Nephron (organoid): ENCODE data around the gene MAGEA4.

Experiments used
- H3K27ac Mint-ChIP-seq, 3 experiments: 2 replicates each; pipeline ENCODE4 v1.8.0; 2020; ENCODE audit warnings: mixed read lengths in 3 of 3, mild to moderate bottlenecking in 2 of 3, moderate library complexity in 1 of 3
- H3K27me3 Mint-ChIP-seq: 2 replicates; pipeline ENCODE4 v1.8.0; 2021; ENCODE audit warnings: low read depth, mild to moderate bottlenecking, moderate library complexity, mixed read lengths
- H3K36me3 Mint-ChIP-seq: 2 replicates; pipeline ENCODE4 v1.8.0; 2020; ENCODE audit warnings: low read depth, mixed read lengths
- H3K4me1 Mint-ChIP-seq: 2 replicates; pipeline ENCODE4 v1.8.0; 2020; ENCODE audit warnings: mixed read lengths
- H3K4me3 Mint-ChIP-seq, 3 experiments: 2 replicates each; pipeline ENCODE4 v1.8.0; 2020; ENCODE audit warnings: mild to moderate bottlenecking in 3 of 3, mixed read lengths in 3 of 3, moderate library complexity in 2 of 3
- H3K9me3 Mint-ChIP-seq: 2 replicates; pipeline ENCODE4 v1.8.0; 2020; ENCODE audit warnings: mixed read lengths
- CTCF ChIP-seq, 3 experiments: fragments of 200-600 bp; sonication (generic); IDR thresholded peaks; one replicate each; pipeline ENCODE4 v1.5.0; 2021; ENCODE audit warnings: antibody characterized with exemption in 3 of 3; ENCODE audit not compliant: unreplicated experiment in 3 of 3

The MAGEA4 gene, protein sequence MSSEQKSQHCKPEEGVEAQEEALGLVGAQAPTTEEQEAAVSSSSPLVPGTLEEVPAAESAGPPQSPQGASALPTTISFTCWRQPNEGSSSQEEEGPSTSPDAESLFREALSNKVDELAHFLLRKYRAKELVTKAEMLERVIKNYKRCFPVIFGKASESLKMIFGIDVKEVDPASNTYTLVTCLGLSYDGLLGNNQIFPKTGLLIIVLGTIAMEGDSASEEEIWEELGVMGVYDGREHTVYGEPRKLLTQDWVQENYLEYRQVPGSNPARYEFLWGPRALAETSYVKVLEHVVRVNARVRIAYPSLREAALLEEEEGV

DNA sequence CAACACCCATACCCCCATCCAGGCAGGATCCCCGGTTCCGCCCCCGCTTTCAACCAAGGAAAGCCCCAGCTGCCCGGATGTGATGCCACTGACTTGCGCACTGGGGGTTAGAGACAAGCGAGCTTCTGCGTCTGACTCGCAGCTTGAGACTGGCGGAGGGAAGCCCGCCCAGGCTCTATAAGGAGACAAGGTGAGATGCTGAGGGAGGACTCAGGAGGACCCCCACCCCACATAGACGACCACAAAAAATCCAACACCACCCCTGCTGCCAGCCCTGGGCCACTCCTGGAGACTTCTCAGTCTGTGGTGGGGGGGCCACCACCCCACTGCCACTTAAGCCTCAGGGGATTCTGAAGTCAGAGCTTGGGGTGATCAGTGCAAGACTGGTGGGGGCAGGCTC is at the start of gene MAGEA4:
Gene MAGEA4, plus strand, starts transcription at position 110 of the 400 bp plus-strand sequence. CDS start 10,776 bp downstream, outside the sequence.
- Mint-ChIP-seq H3K36me3 (no peaks in the 10 kb centered on the region), H3K4me1 (no peaks in the 10 kb centered on the region), H3K27me3 (peaks cover 3% of the 10 kb centered on the region), H3K4me3 (no peak within 1 kb of the TSS), H3K9me3 (no peaks in the 10 kb centered on the region), H3K27ac (no peak within 1 kb of the TSS)
- no peak for TF ChIP-seq CTCF (IDR thresholded peaks at IDR 0.05; ENCODE audit: unreplicated experiment in 3 of 3)

DNA sequence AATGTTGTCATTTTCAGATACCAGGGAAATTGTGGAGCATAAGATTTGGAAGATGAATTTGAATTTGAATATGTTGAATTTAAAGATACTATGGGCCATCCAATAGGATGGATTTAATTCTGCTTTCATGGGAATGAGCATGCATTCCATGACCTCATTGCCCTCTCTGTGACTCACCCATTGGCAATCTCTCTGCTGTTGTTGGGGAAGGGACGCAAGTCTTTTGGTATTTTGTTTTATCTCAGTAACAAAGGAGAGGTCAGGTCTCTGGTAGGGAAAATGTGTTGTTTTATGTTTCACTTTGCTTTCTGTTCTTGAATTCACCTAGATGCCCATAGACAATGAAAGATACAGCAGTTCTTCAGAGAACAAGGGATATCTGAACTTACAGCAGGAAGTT is 42.1 kb upstream of the MAGEA4 start:
- no peak overlapping the region for H3K4me3 Mint-ChIP-seq
- no peaks in the 10 kb centered on the region for H3K27me3 Mint-ChIP-seq
- no peak overlapping the region for H3K27ac Mint-ChIP-seq
- no peaks in the 10 kb centered on the region for H3K36me3 Mint-ChIP-seq
- peaks cover 16% of the 10 kb centered on the region for H3K9me3 Mint-ChIP-seq
- no peak for TF ChIP-seq CTCF (IDR thresholded peaks at IDR 0.05; ENCODE audit: unreplicated experiment in 3 of 3)
- peaks cover 5% of the 10 kb centered on the region for H3K4me1 Mint-ChIP-seq

- peaks cover 5% of the 10 kb centered on the region for H3K4me1 Mint-ChIP-seq
- no peak overlapping the region for H3K4me3 Mint-ChIP-seq
- no peak overlapping the region for H3K27ac Mint-ChIP-seq
- no peak for TF ChIP-seq CTCF (IDR thresholded peaks at IDR 0.05; ENCODE audit: unreplicated experiment in 3 of 3)
- peaks cover 19% of the 10 kb centered on the region for H3K9me3 Mint-ChIP-seq
- no peaks in the 10 kb centered on the region for H3K27me3 Mint-ChIP-seq
- H3K36me3 Mint-ChIP-seq = no peaks in the 10 kb centered on the region
Measured at GRCh38 chrX:151871244-151871643, 41.4 kb upstream of the MAGEA4 start.

- Mint-ChIP-seq H3K4me3 (no peak overlapping the region), H3K36me3 (no peaks in the 10 kb centered on the region), H3K27ac (no peak overlapping the region), H3K9me3 (peaks cover 20% of the 10 kb centered on the region), H3K27me3 (no peaks in the 10 kb centered on the region), H3K4me1 (peaks cover 5% of the 10 kb centered on the region)
- TF ChIP-seq CTCF (IDR thresholded peaks at IDR 0.05; ENCODE audit: unreplicated experiment in 3 of 3) = no peak
Measured at GRCh38 chrX:151873096-151873495, 39.6 kb upstream of the MAGEA4 start.

GRCh38 chrX:151875270-151876026 is 37.2 kb upstream of the MAGEA4 start:
- H3K36me3 Mint-ChIP-seq = no peaks in the 10 kb centered on the region
- no peaks in the 10 kb centered on the region for H3K27me3 Mint-ChIP-seq
- no peak overlapping the region for H3K4me3 Mint-ChIP-seq
- TF ChIP-seq CTCF (IDR thresholded peaks at IDR 0.05; ENCODE audit: unreplicated experiment in 3 of 3) = no peak
- H3K9me3 Mint-ChIP-seq = peaks cover 20% of the 10 kb centered on the region
- H3K27ac Mint-ChIP-seq = no peak overlapping the region
- H3K4me1 Mint-ChIP-seq = peaks cover 5% of the 10 kb centered on the region
